OCI-LY7 (cell line): ENCODE results near the gene NDUFB4.

ENCODE experiments used
- CTCF ChIP-seq: fragments of 200-600 bp; sonication (generic); conservative IDR thresholded peaks from 2 replicates; pipeline ENCODE4 v1.5.1; 2014; ENCODE audit warnings: mild to moderate bottlenecking, antibody characterized with exemption, low read length, moderate library complexity, mixed read lengths
- EZH2phosphoT487 ChIP-seq: fragments of 200-600 bp; sonication (generic); IDR thresholded peaks from 2 replicates; pipeline ENCODE4 v1.6.1; 2018; ENCODE audit warnings: low read depth, borderline replicate concordance, mild to moderate bottlenecking, mixed run types, antibody characterized with exemption, low read length, moderate library complexity, mixed read lengths

DNA sequence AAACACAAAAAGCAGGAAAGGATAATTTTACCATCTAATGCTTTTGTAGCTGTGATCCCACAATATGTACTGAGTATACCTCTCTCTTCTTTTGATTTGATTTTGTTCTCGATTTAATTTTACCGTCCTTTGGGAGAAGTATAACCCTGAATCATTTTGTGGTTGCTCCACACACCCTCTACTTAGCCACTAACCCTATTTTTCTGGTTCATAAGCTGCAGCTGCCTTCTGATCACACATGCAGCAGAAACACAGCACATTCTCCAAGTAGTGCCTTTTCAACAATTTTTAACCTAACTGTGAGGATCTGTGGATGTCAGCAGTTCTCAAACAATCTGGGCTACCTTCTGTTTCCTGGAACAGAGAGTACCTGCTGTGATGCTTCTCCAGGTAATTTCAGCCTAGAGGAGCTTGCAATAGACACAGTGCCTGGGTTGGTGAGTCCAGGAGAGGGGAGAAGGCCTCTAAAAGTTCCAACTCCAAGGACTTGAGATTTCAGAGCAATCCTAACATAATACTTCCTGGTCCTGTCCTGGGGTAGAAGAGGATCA lies 45.6 kb downstream of the NDUFB4 start:
- no peak for TF ChIP-seq CTCF
- TF ChIP-seq EZH2phosphoT487, result no peak
